ENCODE measurements around the gene FLYWCH1.
"Not testable (repeated sequence)": the region's sequence is repeated elsewhere in the genome, so short reads cannot be mapped to it uniquely, and the experiment has no call there.

The FLYWCH1 gene

DNA sequence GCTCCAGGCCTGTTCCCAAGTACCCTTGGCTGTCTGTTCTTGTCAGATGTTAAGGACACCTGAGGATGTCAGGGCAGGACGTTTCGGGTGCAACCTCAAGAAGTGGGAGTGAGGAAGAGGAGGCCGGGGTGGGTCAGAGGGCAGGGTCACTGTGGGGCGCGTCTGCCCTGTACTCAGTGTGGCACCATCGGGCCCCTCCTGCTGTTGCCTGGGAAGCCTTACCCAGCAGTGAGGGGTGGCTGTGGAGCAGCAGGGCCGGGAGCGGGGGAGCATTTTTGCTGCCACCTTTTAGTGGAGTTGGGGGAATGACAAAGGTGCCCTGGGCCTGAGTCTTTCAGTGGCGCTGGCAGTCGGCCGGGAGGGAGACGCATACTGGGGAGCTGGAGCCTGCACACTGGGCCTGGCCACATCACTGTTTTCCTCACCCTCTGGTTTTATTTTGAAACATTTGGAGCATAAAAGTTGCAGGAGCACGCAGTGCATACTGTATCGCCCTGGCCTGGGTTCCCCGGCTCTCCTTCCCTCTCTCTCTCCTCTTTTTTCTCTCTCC, 11.1 kb upstream of the FLYWCH1 start:
- DNase-seq: no peak

DNA sequence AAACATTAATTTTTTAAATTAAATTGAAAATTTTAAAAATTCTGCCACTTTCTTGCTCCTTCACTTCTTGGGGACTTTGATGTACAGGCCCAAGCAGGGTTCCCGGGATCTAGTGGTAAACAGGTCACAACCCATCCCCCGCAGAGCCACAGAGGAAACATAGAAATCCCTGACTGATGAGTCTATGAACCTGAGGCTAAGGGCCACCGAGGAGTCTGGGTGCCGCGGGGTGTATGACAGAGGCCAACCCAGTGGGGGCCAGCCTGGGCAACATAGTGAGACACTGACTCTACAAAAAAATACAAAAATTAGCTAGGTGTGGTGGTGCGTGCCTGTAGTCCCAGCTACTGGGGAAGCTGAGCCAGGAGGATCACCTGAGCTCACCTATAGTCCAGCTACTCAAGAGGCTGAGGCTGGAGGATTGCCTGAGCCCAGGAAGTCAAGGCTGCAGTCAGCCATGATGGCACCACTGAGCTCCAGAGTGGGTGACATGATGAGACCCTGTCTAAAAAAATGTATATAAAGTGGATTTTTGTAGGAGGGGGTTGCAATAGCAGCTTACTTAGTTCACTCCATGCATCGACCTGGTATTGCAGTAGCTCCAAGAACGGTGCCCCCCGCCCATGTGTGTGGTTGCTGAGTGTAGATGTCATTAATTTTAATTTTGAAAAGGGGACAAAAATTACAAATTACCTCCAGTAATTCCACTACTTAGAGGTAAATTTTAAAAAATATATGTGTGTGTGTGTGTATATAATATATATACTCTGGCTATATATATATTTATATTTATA, 9.2 kb upstream of the FLYWCH1 start:
- DNase-seq: no peak

DNA sequence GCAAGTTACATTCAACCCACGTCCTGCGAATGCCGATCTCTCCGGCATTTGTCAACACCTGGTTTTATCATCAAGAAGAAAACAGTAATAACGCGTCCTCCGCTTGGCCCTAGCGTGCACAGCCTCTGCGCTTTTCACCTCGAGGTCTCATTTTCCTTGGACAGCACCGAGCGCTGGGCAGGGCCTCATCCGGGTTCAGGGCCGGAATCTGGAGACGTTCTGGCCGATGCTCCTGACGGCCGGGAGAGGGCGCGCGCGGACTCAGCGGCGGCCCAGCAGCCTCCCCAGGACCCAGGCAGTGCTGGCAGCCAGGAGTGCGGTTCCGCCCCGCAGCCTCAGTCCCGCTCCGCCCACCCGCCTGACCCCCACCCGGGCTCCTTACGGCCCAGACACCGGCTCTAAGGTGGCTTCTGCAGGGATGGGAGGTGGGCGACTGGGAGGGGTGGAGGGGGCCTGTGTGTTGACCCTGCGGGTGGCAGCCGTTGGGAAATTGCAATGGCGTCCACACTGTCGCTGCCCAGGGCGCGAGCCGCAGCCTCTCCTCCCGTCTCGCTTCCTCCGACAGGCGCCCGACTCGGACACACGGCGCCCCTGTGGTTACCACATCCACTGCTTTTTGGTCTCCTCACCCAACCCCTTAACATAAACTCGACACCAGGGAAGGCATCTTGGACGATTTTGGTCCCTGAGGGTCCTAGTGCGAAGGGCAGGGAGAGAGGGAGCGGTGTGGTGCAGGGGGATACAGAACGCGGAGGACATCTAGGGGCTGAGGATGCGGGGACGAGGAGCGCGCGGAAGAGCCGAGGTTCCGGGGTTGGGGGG, 7.4 kb upstream of the FLYWCH1 start:
- DNase-seq: peak; percentile 57

DNA sequence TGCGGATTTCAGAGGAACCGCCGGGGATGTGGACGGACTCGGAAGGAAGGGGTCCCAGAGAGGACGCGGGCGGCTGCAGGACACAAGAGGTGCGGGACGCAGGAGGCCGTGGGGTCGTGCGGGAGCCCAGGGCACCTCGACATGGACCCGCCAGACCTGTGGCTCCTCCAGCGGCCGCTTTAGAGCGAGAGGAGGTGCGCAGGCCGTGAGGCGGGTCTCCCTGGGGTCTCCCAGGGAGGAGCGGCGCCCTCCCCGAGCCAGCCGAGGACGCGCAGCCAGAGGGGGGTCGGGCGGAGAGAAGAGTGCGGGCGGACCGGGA, 6.8 kb upstream of the FLYWCH1 start:
- no peak for DNase-seq

DNA sequence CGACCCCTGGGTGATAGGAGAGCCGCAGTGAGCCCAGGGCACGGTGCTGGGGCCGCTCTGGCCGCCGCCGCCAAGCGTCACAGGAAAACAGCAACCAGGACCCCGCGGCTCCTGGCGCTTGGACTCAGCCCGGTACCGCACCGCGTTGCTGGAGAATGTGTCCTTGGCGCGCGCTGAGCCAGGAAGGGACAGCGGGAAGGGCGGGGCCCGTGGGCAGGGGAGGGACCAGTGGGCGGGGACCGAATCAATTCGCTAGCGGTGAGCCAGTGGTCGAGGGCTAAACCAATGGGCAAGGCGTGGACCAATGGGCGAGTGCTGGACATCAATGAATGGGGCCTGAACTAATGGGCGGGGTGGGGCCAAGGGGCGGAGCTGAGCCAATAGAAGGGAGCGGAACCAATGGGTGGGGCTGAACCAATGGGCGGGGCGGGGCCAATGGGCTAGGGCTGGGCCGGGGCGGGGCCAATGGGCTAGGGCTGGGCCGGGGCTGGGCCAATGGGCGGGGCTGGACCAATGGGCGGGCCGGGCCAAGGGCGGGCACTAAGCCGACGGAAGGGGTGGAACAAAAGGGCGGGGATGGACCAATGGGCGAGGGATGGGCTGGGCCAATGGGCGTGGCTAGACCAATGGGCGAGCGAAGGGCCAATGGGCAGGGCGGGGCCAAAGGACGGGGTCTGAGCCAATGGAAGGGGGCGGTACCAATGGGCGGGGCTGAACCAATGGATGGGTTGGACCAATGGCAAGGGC, 6.3 kb upstream of the FLYWCH1 start:
- peak; percentile 92 for DNase-seq

DNA sequence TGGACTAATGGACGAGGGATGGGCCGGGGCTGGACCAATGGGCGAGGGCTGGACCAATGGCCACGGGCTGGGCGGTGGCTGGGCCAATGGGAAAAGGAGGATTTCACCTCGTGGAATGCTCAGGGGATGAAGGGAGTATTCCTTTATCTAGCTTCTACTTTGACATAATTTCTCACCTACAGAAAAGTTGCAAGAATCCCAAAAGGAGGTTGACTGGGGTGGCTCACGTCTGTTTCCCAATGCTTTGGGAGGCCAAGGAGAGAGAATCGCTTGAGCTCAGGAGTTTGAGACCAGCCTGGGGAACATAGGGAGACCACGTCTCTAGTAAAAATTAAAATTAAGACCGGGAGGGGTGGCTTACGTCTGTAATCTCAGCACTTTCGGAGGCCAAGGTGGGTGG, 5.7 kb upstream of the FLYWCH1 start:
- no peak for DNase-seq

DNA sequence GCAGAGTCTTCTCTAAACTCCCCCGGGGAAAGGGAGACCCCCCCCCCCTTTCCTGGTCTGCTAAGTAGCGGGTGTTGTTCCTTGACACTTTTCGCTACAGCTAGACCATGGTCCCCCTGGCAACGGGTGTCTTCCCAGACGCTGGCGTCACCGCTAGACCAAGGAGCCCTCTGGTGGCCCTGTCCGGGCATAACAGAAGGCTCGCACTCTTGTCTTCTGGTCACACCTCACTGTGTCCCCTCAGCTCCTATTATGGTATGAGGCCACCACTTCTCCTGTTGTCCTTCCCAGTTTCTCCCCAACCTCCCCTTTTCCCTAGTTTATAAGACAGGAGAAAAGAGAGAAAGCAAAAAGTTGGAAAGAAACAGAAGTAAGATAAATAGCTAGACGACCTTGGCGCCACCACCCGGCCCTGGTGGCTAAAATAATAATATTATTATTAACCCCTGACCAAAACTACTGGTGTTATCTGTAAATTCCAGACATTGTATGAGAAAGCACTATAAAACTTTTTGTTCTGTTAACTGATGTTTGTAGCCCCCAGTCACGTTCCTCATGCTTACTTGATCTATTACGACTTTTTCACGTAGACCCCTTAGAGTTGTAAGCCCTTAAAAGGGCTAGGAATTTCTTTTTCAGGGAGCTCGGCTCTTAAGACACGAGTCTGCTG, 4.5 kb upstream of the FLYWCH1 start:
- DNase-seq: not testable (repeated sequence)

DNA sequence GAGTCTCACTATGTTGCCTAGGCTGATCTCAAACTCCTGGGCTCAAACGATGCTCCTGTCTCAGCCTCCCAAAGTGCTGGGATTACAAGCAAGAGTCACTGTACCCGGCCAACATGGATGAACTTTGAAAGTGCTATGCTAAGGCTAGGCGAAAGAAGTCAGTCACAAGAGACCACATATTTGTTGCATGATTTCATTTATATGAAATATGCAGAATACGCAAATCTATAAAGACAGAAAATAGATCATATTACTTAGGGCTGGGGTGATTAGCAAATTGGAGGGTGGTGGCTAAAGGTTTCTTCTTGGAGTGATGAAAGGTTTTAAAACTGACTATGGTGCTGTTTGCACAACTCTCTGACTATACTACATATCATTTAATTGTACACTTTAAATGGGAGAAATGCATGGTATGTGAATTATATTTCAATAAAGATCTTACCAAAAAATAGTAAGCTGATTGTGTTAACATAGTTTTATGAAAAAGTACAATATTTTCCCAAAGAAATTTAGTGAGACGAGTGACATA, 1.2 kb upstream of the FLYWCH1 start:
- no peak for DNase-seq

DNA sequence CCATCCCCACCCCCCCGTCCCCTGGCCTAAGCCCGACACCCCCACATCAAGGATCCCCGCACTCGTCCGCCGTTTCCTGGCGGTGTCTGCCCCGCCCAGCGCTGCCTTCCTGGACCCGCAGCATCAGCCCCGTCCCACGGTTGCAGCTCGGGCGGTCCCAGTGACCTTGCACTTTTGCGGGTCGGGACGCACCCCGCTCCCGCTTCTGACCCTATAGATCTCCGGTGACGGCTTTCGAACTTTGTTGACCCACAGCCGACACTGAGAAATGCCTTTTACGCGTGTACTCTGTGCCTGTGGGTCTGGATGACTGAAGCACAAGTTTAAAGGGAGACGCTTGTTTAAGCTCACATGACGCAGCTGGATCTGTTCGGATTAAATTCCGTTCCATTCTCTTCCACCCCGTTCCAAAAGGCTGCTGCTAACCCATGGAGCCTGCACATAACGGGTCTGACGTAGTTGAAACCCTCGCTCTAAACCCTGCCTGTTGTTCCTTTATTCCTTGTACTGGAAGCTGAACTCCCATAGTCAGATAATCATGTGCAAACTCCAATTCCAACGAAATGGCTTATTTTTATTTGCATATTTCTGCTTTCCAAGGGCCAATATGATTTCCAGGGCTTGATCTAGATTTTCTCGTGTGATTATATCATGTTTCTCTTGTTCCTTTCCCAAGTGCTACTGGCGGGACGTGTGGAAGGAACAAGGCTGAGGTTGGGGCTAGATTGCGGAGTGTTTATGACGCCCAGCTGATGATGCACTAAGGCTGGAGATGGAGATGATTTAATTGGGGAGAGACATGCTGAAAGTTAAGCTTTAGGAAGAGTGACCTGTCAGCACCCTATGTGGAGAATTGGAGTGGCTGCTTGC, 834 bp downstream of the FLYWCH1 start:
- DNase-seq: no peak

DNA sequence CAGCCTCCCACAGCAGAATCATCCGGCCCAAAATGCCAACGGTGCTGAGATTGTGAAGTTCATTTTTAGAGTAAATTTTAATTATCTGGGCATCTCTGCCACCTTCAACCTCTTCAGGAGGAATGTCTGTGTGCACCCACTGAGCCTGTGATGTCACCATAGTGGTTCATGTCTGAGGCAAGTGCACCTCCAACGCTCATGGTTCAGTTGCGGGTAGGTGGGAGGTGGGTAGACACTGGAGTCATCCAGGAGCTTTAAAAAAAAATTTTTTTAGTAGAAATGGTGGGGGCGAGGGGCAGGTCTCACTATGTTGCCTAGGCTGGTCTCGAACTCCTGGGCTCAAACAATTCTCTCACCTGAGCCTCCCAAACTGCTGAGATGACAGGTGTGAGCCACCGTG, 1.9 kb downstream of the FLYWCH1 start:
- DNase-seq: no peak

DNA sequence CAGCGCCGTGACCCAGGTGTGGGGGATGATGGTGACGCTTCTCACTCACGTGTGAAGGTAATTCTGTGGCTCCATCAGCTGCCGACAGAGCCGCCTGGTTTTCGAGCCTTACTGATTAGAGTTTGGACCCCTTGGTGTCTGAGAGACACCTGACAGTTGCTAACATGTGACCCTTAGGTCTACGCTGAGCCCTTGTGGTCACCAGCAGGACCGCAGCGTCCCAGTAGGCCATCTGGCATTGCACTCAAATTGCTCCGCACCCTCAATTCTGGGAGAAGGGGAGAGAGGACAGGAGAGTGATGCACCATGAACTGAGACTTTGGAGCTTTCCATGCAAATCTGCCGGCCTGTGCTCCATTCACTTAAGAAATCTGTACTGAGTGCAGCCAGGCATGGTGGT, 2.5 kb downstream of the FLYWCH1 start:
- DNase-seq: no peak

DNA sequence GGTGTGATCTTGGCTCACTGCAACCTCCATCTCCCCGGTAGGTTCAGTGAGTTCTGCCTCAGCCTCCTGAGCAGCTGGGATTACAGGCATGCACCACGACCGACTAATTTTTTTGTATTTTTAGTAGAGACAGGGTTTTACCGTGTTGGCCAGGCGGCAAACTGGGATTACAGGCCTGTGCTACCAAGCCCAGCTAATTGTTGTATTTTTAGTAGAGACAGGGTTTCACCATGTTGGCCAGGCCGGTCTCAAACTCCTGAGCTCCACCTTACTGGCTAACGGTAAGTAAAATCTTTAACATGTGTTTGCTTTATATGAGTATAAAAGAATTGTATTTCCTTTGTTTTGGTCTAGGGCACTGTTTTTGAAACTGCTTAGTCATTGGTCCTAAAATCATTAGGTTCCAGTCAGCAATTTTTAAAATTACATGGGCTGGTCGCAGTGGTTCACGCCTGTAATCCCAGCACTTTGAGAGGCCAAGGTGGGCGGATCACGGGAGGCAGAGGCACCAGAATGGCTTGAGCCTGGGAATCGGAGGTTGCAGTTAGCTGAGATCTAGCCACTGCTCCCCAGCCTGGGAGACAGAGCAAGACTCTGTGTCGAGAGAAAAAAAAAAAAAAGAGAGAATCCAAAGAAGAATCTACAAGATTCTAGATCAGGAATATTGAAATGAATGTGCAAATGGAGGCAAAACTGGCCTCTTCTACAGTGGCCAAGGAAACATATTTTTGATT, 3.6 kb downstream of the FLYWCH1 start:
- DNase-seq: no peak

DNA sequence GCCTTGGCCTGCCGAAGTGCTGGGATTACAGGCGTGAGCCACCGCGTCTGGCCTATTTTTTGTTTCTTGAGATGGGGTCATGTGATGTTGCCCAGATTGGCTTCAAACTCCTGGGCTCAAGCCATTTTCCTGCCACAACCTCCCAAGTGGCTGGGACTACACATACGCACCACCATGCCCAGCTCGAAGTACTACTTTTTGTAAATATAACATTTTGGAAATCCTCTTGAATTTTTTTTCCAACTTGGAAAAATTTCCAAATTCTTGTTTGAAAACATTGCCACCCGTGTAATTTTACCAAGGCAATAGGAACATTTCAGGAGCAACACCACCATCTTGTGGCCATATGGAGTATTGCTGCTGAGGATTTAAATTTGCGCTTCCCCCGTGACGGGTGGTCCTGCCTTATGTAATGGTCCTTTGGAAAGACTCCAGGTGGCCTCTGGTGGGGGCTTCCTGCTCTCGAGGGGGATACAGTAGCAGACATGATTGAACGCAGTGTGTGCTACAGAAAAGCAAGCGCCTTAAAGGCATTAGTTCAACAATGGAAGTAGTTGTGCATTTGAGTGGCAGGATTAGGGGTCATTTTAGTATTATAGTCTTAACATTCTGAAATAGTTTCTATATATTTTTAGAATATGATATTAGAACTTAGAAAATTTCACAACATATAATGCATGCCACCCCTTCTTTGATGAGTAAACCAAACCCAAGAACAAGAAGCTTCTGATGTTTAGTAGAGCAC, 8.0 kb downstream of the FLYWCH1 start:
- DNase-seq: no peak

DNA sequence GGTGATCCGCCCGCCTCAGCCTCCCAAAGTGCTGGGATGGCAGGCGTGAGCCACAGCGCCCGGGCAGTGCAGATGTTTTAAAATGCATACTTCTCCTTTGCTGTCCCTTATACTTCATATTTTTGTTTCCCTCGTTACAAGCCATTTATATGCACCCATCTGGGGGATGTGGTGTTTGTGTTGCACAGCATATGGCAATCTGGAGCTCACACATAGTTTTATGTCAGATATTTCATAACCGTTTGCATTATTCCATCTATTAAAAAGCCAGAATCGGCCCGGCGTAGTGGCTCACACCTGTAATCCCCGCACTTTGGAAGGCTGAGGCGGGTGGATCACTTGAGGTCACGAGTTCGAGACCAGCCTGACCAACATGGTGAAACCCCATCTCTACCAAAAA, 11.8 kb downstream of the FLYWCH1 start:
- DNase-seq: no peak

DNA sequence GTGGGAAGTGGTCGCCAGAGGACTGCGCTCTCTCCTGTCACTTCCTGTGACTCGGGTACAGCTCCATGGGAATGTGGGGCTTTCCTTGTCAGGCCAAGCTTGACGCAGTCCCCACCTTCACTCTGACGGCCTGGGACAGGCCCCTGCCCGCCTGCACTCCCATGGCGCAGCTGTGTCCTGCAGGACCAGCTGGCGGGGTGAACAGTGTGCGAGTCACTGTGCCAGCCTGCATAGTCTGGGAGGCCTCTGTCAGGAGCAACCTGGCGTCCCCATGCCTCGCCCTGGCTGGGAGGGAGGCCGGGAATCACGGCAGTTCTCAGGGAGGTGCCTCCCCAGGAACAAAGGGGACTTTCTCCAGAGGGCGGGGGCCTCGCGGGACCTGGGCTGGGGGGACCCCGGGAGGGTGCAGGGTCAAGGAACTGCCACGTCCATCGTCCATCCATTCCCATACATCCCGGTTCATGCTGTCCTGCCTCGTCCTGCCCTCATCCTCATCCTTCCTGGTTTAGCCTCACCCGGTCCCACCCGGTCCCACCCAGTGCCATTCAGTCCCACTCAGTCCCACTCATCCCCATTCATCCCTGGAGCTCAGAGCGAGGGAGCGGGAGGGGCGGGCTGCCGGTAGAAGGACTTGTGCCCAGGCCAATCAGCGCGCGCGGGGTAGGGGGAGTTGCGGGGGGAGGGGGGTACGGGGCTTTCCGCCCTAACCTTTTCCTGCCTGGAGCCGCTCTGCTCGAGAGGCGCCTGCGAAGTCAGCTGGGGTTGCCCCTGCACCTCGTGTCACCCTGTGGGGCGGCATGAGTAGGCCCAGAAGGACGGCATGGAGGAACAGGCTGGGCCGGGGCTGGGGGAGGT, 13.4 kb downstream of the FLYWCH1 start:
- no peak for DNase-seq

DNA sequence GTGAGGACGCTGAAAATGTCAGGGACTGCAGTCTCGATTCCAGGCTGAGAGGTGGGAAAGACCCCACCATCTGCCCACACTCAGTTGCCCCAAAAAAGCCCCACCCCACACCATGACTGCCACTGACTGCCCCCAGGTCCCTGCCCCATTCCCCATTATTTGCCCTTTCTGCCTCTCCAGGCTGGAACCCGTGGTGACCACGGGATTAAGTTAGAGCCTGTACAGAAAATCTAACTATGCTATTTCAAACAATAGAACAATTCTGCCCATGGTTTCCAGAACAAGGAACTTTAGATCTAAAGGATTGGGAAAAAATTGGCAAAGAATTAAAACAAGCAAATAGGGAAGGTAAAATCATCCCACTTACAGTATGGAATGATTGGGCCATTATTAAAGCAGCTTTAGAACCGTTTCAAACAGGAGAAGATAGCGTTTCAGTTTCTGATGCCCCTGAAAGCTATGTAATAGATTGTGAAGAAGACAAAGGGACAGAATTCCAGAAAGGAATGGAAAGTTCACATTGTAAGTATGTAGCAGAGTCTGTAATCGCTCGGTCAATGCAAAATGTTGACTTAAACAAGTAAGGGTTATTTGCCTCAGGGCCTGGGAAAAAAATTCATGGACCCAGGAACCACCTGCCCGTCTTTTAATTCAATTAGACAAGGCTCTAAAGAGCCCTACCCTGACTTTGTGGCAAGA, 14.4 kb downstream of the FLYWCH1 start:
- DNase-seq: no peak

DNA sequence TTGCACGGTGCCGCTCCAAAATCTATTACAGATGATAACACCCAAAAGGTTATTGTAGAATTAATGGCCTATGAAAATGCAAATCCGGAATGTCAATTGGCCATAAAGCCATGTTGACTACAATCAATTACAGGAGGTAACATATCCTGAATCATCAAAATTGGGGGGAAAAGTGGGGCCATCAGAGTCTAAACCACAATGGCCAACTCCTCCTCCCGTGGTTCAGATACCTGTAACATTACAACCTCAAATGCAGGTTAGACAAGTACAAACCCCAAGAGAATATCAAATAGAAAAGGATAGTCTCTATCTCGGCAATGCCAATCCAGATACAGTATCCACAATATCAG, 14.9 kb downstream of the FLYWCH1 start:
- DNase-seq: no peak

DNA sequence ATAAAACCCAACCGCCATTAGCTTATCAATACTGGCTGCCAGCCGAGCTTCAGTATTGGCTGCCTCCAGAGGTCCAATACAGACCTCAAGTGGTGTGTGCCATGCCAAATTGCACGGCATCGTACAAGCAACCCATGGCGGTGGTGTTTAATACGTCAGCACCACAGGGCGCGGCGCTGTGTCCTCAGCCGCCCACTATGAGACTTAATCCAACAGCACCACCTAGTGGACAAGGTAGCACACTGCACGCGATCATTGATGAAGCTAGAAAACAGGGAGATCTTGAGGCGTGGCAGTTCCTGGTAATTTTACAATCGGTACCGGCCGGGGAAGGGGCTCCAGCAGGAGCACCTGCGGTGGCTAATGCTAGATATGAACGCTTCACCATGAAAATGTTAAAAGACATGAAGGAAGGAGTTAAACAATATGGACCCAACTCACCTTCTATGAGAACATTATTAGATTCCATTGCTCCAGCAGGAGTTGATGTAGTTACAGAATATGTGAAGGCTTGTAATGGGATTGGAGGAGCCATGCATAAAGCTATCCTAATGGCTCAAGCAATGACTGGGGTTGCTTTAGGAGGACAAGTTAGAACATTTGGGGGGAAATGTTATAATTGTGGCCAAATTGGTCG, 15.4 kb downstream of the FLYWCH1 start:
- peak; percentile 22 for DNase-seq

All from NCI-H526 treated with DMSO at 0.1 percent for 48 hours (cell line).